ENCODE data around the gene HIPK2.

The HIPK2 gene

GRCh38 chr7:139667377-139667776, 110.4 kb downstream of the HIPK2 start:
- no peak for DNase-seq

DNA sequence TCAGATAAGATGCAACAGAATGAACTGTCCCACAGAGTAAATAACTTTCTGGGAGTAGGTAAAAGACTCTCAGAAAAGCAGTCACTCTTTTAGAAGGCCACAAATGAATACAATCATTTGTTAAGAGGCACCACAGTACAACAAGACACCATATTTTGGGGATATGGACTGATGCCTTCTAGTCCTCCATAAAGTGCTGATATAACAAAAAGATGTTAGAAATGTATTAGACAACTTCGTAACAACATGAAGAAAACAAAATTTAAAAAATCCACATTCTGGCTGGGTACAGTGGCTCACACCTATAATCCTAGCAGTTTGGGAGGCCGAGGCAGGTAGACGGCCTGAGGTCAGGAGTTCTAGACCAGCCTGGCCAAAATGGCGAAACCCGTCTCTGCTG, 111.3 kb downstream of the HIPK2 start:
- DNase-seq, result no peak

DNA sequence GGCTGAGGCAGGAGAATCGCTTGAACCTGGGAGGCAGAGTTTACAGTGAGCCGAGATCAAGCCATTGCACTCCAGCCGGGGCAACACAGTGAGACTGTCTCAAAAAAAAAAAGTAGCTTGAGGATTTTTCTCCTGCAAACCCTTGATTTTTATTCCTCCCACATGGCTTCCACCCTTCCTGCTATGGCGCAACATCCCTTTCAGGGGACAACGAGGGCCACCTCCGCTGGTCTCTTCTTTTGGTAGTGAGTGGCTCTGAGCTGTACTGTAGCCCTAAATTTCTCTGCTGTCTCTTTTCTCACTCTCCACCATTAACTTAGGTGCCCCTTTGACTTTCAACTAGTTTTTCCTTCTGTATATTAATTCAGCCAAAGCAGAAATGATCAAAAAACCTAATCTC, 113.4 kb downstream of the HIPK2 start:
- no peak for DNase-seq

DNA sequence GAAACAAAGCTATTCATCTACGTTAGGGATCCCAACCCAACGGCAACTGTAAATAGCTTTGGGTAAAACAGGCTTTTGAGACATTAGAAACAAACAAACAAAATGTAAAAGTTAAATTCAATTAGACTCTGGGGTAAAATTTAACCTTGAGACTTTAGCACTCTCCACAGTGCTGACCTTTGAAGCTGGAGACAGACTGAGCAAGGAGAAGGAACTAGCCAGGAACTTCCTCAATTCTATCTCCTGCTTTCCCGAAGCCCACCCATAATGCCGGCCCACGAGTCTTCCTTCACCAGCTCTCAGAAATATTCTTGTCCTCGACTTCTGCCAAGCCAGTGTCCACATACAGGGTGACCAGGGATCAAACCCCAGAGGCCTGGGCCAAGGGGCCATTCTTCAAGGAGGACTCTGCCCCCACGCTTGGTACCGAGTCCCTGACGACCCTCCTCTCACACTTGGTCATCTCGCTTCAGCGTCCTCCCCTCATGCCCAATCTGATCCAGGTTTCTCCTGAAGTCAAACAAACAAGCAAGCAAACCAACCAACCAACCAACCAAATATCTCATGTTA, 114.1 kb downstream of the HIPK2 start:
- no peak for DNase-seq

DNA sequence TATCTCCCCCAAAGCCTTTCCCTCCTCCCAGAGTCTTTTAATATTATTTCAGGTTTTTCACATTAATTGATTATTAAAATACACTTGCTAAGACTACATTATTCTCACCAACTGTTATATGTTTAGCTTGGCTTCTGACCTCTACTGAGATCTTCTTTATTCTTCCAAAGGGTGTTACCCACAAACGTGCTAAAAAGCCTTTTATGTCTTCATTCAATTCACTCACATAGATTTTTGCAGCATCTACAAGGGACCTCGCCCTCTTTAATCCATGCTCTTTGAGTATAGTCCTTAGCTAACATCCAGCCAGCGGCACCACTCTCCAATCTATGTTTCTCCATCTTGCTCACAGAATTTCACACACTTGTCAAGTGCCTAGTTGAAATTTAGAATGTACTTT, 115.9 kb downstream of the HIPK2 start:
- DNase-seq, result no peak

DNA sequence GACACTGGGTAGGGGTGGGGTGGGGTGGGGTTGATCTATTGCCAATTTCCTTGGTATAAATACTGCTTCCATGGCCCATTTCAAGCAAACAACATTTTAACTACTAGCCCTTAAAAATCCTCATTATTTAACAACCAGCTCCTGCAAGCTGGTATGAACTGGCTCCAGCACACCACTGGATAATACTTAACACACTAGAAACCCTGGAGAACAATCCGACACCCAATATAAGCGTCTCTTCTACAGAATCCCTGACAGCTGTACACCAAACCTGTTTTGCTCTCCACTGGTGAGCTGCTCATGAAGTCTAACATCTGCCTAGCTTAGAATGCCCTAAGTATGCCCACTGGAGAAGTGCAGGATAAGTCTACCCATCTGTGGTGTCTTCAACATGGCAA, 116.8 kb downstream of the HIPK2 start:
- peak; percentile 27 for DNase-seq

GRCh38 chr7:139660317-139661042, 117.3 kb downstream of the HIPK2 start:
- no peak for DNase-seq

GRCh38 chr7:139659922-139660316, 117.9 kb downstream of the HIPK2 start:
- DNase-seq, result no peak

DNA sequence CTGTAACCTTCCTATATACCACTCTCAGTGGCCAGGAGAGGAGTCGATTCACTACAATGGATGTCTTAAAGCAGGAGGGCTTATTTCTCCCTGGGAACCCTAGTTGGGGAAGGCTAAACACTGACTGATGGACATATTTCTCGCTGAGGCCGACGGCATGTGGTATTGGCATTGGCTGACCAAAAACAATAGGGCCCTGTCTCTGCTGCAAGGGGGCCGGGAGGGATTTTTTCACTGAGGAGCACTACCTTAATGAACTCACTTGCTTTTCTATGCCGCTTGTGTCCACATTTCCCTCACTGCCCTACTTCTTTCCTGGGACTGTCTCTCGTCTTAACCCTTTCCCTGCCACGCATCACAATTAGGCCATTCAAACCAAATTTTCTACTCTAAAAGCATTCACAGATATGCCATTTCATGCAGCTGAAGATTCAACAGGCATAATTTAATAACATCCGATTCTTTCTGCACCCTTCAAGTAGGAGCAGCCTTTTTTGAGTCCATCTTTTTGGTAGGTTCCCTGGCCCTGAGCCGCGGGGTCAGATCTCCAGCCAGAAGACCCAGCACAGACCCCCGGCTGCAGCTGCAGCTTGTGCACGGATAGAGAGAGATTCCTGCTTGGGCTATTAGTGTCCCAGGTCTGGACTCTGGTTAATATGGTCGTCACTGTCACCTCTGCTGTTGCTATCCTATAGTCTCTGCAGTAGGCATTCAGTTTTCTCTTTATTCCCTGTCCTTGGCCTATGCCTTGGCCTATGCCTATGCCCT, 118.7 kb downstream of the HIPK2 start:
- no peak for DNase-seq

GRCh38 chr7:139658296-139658695, 119.5 kb downstream of the HIPK2 start:
- no peak for DNase-seq

- no peak for DNase-seq
Observed at GRCh38 chr7:139657725-139658124, 120.1 kb downstream of the HIPK2 start.

DNA sequence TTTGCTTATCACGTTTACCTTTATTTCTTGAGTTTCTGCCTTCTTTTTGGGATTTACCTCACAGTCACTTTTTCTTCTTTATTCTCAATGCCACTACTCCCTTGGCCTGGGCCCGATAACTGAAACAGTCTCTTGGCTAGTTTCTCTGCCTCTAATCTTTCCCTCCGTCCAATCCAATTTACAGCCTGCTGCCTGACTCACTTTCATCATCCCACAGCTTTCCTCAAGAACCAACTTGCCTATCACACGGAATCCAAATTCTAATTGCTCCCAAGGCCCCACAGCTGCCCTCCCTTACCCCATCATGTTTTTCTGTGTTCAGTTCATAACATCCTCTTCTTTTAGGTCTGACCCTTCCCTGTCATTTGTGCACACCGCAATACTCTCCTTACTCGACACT, 121.4 kb downstream of the HIPK2 start:
- no peak for DNase-seq

GRCh38 chr7:139655305-139655704, 122.5 kb downstream of the HIPK2 start:
- DNase-seq, result peak; percentile 17

- DNase-seq, result no peak
Observed at GRCh38 chr7:139654276-139655181, 123.3 kb downstream of the HIPK2 start.

GRCh38 chr7:139651914-139652313, 125.9 kb downstream of the HIPK2 start:
- no peak for DNase-seq

DNA sequence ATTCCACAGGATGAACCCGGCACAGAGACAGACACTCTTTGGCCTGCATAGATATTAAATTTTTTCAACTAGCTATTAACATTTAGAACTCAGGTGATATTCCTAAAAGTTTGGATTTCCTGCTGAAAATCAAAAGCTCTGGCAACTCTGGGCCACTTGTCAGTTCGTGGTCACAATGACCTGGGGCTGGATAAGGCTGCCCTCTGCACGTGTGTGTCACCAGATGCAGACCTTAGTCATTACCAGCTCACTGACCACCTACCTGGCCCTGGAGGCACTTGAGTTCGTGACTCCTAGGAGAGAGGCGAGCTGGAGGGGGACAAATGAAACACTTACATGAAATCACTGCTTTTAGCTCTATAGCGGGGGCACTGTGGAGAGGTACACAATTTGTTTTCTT, 126.5 kb downstream of the HIPK2 start:
- DNase-seq, result no peak

- DNase-seq, result no peak
Observed at GRCh38 chr7:139650429-139651100, 127.2 kb downstream of the HIPK2 start.

GRCh38 chr7:139648941-139649425, 128.8 kb downstream of the HIPK2 start:
- no peak for DNase-seq

- DNase-seq, result no peak
Observed at GRCh38 chr7:139648391-139648861, 129.4 kb downstream of the HIPK2 start.

DNA sequence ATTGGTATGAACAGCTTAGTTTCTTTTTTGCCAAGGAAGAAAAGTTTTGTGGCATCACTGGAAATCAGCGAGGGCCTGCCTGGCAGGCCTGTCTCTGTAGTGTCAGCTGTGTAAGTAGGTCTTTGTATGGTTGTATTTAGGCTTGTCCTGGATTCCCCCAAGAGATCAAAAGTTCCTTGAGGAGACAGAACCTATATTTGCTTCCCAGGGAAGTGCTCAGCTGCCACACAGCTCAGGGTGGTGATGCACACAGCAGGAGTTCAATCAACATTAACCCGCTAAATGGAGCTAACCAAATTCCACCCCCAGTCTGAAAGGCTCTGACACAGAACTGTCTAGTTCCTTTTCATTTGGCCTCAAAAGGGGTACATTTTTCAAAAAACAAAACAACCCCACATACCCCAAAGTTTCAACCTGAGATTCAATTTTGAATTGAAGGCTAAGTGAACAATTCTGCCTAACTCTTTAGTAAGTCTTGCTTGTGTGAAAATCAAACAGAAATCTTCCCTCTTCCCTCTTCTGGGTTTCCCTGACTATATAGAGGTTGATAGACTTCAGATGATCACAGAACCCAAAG, 129.9 kb downstream of the HIPK2 start:
- no peak for DNase-seq

DNA sequence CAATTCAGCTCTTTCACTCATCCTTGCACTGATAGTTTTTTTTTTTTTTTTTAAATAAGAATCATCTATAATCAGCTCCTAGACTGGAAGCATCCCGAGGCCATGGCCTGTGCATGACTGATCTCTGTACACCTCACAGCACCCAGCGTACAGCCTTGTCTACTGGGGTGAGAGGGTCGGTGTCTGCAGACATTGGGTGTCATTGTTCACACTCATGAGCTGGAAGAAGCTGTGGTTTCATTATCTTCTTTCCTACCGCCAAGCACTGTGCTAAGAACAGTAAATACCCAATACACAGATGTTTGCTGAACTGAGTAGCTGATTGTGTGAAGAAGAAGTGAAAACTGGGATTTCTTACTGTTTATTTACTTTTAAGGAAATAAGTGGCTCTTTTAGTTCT, 130.7 kb downstream of the HIPK2 start:
- DNase-seq, result no peak

GRCh38 chr7:139646566-139646965, 131.2 kb downstream of the HIPK2 start:
- DNase-seq, result no peak
